Measurements from ENCODE around the gene MAML2.
A peak's percentile ranks its signal among the peaks of the same experiment; 100 is the strongest.

The MAML2 gene

DNA sequence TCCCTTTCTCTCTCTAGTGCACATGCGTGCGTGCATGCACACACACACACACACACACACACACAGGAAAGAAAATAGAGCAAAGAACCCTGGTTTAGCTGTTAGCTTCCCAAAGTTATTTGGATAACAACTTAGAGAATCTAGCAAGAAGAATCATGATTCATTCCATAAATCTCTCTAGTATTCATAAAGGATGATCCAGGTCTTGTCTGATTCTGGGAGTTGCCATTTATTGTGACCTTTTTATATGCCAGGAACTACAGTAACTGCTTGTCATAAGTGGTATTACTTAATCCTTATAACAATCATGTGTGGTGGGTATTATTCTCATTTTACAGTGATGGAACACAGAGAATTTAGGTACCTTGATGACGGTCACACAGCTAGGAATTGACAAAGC is 277.6 kb downstream of the MAML2 start:
- H3K4me3 ChIP-seq (ENCODE audit: low read length): no peak overlapping the region
- TF ChIP-seq, protein P1, sequence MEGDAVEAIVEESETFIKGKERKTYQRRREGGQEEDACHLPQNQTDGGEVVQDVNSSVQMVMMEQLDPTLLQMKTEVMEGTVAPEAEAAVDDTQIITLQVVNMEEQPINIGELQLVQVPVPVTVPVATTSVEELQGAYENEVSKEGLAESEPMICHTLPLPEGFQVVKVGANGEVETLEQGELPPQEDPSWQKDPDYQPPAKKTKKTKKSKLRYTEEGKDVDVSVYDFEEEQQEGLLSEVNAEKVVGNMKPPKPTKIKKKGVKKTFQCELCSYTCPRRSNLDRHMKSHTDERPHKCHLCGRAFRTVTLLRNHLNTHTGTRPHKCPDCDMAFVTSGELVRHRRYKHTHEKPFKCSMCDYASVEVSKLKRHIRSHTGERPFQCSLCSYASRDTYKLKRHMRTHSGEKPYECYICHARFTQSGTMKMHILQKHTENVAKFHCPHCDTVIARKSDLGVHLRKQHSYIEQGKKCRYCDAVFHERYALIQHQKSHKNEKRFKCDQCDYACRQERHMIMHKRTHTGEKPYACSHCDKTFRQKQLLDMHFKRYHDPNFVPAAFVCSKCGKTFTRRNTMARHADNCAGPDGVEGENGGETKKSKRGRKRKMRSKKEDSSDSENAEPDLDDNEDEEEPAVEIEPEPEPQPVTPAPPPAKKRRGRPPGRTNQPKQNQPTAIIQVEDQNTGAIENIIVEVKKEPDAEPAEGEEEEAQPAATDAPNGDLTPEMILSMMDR (conservative IDR thresholded peaks at IDR 0.05; ENCODE audit: low read length): no peak
- DNase-seq (ENCODE audit: low read depth): peak; percentile 33

DNA sequence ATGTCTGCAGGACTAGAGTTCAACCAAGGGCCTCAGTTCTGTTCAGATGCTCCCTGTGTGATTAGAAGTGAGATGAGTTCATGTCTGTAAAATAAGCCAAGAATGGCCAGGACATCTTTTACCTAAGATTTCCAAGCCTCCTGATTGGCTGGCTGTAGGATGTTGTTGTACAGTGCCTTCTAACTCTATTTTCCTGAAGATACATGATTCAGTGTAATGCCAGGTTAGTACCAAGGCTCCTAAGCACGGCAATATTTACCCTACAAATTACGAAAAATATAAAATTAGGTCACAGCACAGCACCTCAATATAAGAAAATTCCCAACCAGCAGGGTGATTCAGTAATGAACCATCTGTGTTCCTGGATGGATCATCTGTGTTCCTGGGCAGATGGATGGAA is 279.1 kb downstream of the MAML2 start:
- TF ChIP-seq, protein P1 (conservative IDR thresholded peaks at IDR 0.05; ENCODE audit: low read length): no peak
- no peak for DNase-seq (ENCODE audit: low read depth)

DNA sequence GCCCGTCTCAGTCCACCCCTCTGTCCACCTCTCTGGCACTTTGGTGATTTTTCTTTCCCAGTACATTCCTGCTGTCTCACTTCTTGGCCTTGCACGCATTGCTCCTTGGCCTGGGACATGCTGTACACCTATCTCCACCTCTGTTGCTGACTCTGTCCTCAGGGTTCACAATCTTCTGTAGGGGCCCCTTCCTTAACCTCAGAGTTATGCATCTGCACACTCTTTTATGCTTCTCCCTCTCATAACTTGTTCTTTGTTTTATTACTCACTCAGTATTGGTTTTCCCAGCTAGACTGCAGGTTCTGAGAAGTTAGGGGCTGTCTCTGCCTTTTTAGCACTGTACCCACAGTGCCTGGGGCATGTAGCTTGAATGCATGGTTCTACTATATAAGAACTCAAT is 279.9 kb downstream of the MAML2 start:
- DNase-seq (ENCODE audit: low read depth): no peak
- TF ChIP-seq, protein P1 (conservative IDR thresholded peaks at IDR 0.05; ENCODE audit: low read length): no peak
- no peak overlapping the region for H3K4me3 ChIP-seq (ENCODE audit: low read length)

More for the DNA sequence above, 279.1 kb downstream of the MAML2 start:
- no peak overlapping the region for H3K4me3 ChIP-seq (ENCODE audit: low read length)

DNA sequence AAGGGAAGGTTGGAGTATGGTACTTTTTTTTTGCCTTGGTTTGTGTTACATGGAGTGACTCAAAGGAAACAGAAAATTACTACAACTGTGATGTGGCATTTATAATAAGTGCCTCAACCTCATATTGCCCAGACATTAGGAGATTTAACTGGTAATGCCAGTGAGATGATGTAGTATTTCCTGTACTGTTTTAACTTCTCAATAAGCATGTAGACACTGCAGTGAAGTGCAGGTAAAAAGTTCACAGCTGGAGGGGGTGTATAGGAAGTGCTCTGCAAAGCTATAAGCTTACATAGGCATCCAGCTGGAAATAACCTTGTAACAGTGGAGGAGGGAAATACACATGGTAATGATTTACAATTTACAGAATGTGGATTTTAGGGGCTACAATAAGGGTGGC is 280.9 kb downstream of the MAML2 start:
- TF ChIP-seq, protein P1 (conservative IDR thresholded peaks at IDR 0.05; ENCODE audit: low read length): no peak
- H3K4me3 ChIP-seq (ENCODE audit: low read length): no peak overlapping the region
- no peak for DNase-seq (ENCODE audit: low read depth)

DNA sequence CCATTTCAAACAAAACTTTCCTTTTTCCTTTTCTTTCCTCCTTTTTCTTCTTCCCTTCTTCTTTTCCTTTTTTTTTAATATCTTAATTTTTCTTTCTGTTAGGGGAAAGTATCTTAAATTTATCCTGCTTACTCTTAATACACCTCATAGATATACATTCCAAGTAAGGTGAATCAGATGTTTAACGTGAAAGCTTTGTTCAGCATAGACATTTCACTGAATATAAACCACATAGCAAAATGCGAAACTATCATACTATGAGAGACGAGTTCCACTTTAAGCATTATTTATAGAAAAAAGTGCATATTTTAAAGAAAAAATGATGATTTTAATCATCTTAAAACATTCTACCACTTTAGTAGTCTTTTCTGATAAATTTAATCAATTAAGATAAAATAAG is 281.3 kb downstream of the MAML2 start:
- TF ChIP-seq, protein P1 (conservative IDR thresholded peaks at IDR 0.05; ENCODE audit: low read length): no peak
- no peak overlapping the region for H3K4me3 ChIP-seq (ENCODE audit: low read length)
- DNase-seq (ENCODE audit: low read depth): no peak

DNA sequence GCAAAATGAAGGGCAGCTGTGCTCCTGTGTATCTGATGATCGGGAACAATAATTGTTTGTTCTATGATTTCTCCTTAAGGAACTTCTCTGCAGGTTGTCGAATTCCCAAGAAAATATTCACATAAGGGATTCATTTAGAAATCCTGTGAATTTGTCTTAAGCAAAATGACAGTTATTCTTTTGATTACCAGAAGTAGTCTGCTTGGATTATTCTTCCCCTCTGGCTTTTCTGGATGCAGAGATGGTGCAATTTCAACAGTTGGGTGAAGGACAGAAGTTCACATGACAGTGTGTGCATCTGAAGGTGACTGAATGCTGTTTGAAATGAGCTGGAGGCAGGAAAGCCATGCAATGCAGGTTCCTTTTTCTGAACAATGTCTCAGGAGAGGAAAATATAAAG is 281.9 kb downstream of the MAML2 start:
- TF ChIP-seq, protein P1 (conservative IDR thresholded peaks at IDR 0.05; ENCODE audit: low read length): no peak
- DNase-seq (ENCODE audit: low read depth): peak; percentile 53
- H3K4me3 ChIP-seq (ENCODE audit: low read length): no peak overlapping the region

DNA sequence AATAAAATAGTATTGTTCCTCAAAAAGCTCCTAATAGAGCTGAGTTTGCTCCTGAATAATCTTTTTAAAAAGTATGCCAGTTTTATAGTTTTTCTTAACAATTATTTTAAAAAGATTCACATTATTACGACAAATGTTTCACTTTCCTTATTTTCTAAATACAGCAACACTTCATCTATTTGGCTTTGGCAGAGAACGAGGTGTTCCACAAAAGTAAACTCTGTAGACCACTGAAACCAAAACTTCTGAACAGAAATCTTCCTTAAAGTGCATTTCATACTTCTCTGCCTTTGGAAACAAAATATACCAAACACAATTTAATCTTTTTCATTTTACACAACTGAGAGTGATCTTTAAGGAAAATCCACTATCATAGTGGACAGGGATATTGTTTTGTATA is 285.5 kb downstream of the MAML2 start:
- H3K4me3 ChIP-seq (ENCODE audit: low read length): no peak overlapping the region
- DNase-seq (ENCODE audit: low read depth): no peak
- TF ChIP-seq, protein P1 (conservative IDR thresholded peaks at IDR 0.05; ENCODE audit: low read length): no peak

Data from AG10803 (cell line).